LNCaP clone FGC (cell line): ENCODE data around the gene GRK1.
A peak's percentile ranks its signal among the peaks of the same experiment; 100 is the strongest.
"Not testable (repeated sequence)": the region's sequence is repeated elsewhere in the genome, so short reads cannot be mapped to it uniquely, and the experiment has no call there.

Source experiments
- DNase-seq: peaks from one replicate; pipeline ENCODE4 v3.0.0-alpha.2; 2011; ENCODE audit warnings: low read depth
- H3K4me3 ChIP-seq: 2 replicates; pipeline ENCODE4 v1.5.1; 2011; ENCODE audit warnings: mild to moderate bottlenecking, low read depth, low read length, control low read depth
- TF ChIP-seq, protein P1 (sequence below): IDR thresholded peaks from 2 replicates; pipeline ENCODE4 v1.5.1; 2012; ENCODE audit warnings: mild to moderate bottlenecking; ENCODE audit not compliant: control insufficient read depth, insufficient read depth; ENCODE audit errors: extremely low read depth

The GRK1 gene

GRCh38 chr13:113666951-113667701, at the start of gene GRK1:
Gene GRK1, plus strand, starts transcription at chr13:113667219. Its CDS starts 168 bp downstream, at chr13:113667387.
- TF ChIP-seq, protein P1, sequence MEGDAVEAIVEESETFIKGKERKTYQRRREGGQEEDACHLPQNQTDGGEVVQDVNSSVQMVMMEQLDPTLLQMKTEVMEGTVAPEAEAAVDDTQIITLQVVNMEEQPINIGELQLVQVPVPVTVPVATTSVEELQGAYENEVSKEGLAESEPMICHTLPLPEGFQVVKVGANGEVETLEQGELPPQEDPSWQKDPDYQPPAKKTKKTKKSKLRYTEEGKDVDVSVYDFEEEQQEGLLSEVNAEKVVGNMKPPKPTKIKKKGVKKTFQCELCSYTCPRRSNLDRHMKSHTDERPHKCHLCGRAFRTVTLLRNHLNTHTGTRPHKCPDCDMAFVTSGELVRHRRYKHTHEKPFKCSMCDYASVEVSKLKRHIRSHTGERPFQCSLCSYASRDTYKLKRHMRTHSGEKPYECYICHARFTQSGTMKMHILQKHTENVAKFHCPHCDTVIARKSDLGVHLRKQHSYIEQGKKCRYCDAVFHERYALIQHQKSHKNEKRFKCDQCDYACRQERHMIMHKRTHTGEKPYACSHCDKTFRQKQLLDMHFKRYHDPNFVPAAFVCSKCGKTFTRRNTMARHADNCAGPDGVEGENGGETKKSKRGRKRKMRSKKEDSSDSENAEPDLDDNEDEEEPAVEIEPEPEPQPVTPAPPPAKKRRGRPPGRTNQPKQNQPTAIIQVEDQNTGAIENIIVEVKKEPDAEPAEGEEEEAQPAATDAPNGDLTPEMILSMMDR, result no peak
- DNase-seq, result no peak
- H3K4me3 ChIP-seq, result no peak within 1 kb of the TSS

DNA sequence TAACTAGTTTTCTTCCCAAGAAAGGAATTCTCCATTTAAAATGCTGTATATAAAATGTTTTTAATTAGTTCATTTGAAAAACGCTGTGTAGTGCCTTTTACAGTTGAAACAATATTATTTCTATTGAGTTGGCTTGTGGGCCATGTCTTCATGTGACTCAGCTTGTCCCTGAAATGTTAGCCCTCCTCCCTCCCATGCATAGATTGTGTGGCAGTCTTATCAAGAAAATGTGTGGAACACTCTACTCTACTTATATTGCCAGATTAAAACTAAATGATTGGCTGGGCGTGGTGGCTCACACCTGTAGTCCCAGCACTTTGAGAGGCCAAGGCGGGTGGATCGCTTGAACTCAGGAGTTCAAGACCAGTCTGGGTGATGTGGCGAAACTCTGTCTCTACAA, 49.1 kb upstream of the GRK1 start:
- TF ChIP-seq, protein P1, result no peak
- no peak for DNase-seq

GRCh38 chr13:113618455-113618854, 48.6 kb upstream of the GRK1 start:
- H3K4me3 ChIP-seq, result no peak overlapping the region
- DNase-seq, result no peak
- TF ChIP-seq, protein P1, result no peak

More for the DNA sequence above, 49.1 kb upstream of the GRK1 start:
- no peak overlapping the region for H3K4me3 ChIP-seq

GRCh38 chr13:113620036-113620796, 46.8 kb upstream of the GRK1 start:
- TF ChIP-seq, protein P1, result no peak
- DNase-seq, result no peak
- H3K4me3 ChIP-seq, result no peak overlapping the region

DNA sequence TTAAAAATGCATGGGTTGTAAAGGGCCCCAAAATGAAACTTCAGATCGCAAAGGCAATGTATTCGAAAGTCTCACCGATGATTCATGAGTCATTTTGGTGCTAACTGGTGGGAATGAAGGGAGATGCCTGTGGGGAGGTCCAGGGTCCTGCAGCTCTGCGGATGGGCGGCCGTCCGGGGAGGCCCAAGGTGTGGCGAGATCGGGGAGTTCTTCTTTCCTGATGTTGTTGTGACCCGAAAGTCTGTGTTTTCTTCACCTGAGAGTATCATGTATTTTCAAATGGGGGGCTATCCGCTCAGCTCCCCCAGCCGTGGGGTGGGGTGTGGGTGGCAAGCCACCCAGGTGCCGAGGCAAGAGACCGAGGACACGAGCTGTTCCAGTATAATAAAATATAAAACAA, 46.0 kb upstream of the GRK1 start:
- DNase-seq, result no peak
- no peak overlapping the region for H3K4me3 ChIP-seq
- TF ChIP-seq, protein P1, result no peak

DNA sequence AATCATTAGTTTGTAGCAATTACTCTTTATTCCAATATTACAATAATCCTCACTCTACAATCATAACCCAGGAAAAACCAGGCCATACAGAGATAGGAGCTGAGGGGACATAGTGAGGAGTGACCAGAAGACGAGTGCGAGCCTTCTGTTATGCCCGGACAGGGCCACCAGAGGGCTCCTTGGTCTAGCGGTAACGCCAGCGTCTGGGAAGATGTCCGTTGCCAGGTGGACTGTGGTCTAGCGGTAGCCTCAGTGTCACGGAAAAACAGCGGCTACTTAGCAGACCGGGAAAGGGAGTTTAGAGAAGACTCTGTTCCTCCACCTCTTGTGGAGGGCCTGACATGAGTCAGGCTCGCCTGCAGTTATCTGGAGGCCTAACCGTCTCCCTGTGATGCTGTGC, 45.5 kb upstream of the GRK1 start:
- TF ChIP-seq, protein P1, result peak; percentile 44
- not testable (repeated sequence) for DNase-seq, H3K4me3 ChIP-seq

DNA sequence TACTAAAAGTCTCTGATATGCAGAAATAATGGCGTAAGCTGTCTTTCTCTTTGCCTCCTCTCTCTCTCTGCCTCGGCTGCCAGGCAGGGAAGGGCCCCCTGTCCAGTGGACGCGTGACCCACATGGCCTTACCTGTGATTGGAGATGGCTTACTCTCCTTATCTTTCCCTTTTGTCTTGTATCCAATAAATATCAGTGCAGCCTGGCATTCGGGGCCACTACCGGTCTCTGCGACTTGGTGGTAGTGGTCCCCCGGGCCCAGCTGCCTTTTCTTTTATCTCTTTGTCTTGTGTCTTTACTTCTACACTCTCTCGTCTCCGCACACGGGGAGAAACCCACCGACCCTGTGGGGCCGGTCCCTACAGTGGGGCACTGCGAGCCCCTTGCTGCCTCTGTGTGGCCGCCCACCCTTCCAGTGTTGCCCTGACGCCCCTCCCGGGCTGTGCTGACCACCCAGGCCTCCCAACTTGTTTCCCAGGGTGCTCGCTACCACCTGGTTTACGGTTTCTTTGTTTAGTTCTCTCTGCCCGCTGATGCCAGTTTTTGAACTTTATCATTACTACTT, 45.0 kb upstream of the GRK1 start:
- H3K4me3 ChIP-seq, DNase-seq: not testable (repeated sequence)
